Fibroblast of lung (primary cell): ENCODE results near the gene SON.

ENCODE experiments used
- CTCF ChIP-seq, 2 donors: IDR thresholded peaks in 1 of 2; conservative IDR thresholded peaks in 1 of 2; 1 replicate in 1 of 2; 2 replicates in 1 of 2; pipeline ENCODE4 v1.5.1; 2011 to 2012; ENCODE audit warnings: low read length in 2 of 2, control low read depth in 1 of 2, inconsistent platforms in 1 of 2, low read depth in 1 of 2, mild to moderate bottlenecking in 1 of 2
- EZH2 ChIP-seq: IDR thresholded peaks from 2 replicates; pipeline ENCODE4 v1.5.1; 2012; ENCODE audit warnings: low read length, control low read depth, mild to moderate bottlenecking; ENCODE audit errors: missing control alignments

GRCh38 chr21:33540711-33541104 is 2.1 kb upstream of the SON start:
- TF ChIP-seq EZH2 (no peak), CTCF (conservative IDR thresholded peaks at IDR 0.05 in 1 of 2, IDR thresholded peaks at IDR 0.05 in 1 of 2; ENCODE audit: low read depth in 1 of 2, low read length in 2 of 2) (no peak)
